PC-3 (cell line): ENCODE results near the gene NUMA1.

ENCODE experiments used
- CTCF ChIP-seq: fragments of 300-600 bp; sonication (generic); conservative IDR thresholded peaks from 2 replicates; pipeline ENCODE4 v1.5.1; 2017; ENCODE audit warnings: antibody characterized with exemption, low read depth, mild to moderate bottlenecking, low read length
- EZH2 ChIP-seq: fragments of 300-600 bp; sonication (generic); IDR thresholded peaks from one replicate; pipeline ENCODE4 v1.6.1; 2017; ENCODE audit warnings: antibody characterized with exemption, mild to moderate bottlenecking, low read length; ENCODE audit not compliant: unreplicated experiment

- TF ChIP-seq CTCF (no peak), EZH2 (no peak)
Observed at GRCh38 chr11:72009156-72009555, 71.2 kb downstream of the NUMA1 start.
